Liver (tissue), 9 donors: Measurements from ENCODE around the gene DPM2. TPM values are rescaled to one million over a fixed set of nuclear protein-coding genes. Genes with fewer than 3 reads are reported as not detected.
A peak's percentile ranks its signal among the peaks of the same experiment; 100 is the strongest.

Source experiments
- DNase-seq: peaks from one replicate; pipeline ENCODE4 v3.0.0-alpha.2; 2017; ENCODE audit warnings: low spot score
- H3K27ac ChIP-seq, 2 donors: one replicate each; pipeline ENCODE4 v1.7.0; 2013; ENCODE audit warnings: inconsistent platforms in 2 of 2, low read length in 2 of 2, control low read depth in 1 of 2, low read depth in 1 of 2, mild to moderate bottlenecking in 1 of 2
- H3K27me3 ChIP-seq, 4 donors: one replicate each; pipeline versions ENCODE4 v1.6.1 to v1.7.0; 2013; ENCODE audit warnings: low read length in 3 of 4, inconsistent platforms in 1 of 4, mild to moderate bottlenecking in 1 of 4, moderate library complexity in 1 of 4; ENCODE audit not compliant: control insufficient read depth in 4 of 4, insufficient read depth in 4 of 4
- H3K36me3 ChIP-seq, 4 donors: one replicate each; pipeline versions ENCODE4 v1.6.1 to v1.7.0; 2013; ENCODE audit warnings: low read length in 3 of 4, mild to moderate bottlenecking in 3 of 4, low read depth in 1 of 4, moderate library complexity in 1 of 4; ENCODE audit not compliant: control insufficient read depth in 4 of 4, insufficient read depth in 3 of 4
- H3K4me1 ChIP-seq, 4 donors: one replicate each; pipeline versions ENCODE4 v1.6.1 to v1.7.0; 2013; ENCODE audit warnings: low read length in 3 of 4, mild to moderate bottlenecking in 3 of 4, moderate library complexity in 1 of 4; ENCODE audit not compliant: control insufficient read depth in 4 of 4, insufficient read depth in 4 of 4
- H3K4me3 ChIP-seq, 3 donors: one replicate each; pipeline versions ENCODE4 v1.6.1 to v1.7.0; 2013; ENCODE audit warnings: low read length in 3 of 3, control low read depth in 1 of 3, low read depth in 1 of 3, mild to moderate bottlenecking in 1 of 3
- H3K9ac ChIP-seq, 2 donors: one replicate each; pipeline ENCODE4 v1.7.0; 2013; ENCODE audit warnings: low read length in 2 of 2, mild to moderate bottlenecking in 2 of 2, moderate library complexity in 2 of 2, control low read depth in 1 of 2, low read depth in 1 of 2
- H3K9me3 ChIP-seq, 4 donors: one replicate each; pipeline versions ENCODE4 v1.6.1 to v1.7.0; 2013; ENCODE audit warnings: low read length in 3 of 4; ENCODE audit not compliant: control insufficient read depth in 4 of 4
- EGR1 ChIP-seq, 2 donors: IDR thresholded peaks; 2 replicates each; pipeline ENCODE4 v1.6.1; 2016 to 2018; ENCODE audit warnings: antibody characterized with exemption in 2 of 2, low read depth in 2 of 2
- FOXA1 ChIP-seq: IDR thresholded peaks from 2 replicates; pipeline ENCODE4 v1.6.1; 2016; ENCODE audit warnings: antibody characterized with exemption
- FOXA2 ChIP-seq: IDR thresholded peaks from 2 replicates; pipeline ENCODE4 v1.6.1; 2016; ENCODE audit warnings: antibody characterized with exemption
- GABPA ChIP-seq, 2 donors: IDR thresholded peaks in 1 of 2; conservative IDR thresholded peaks in 1 of 2; 2 replicates each; pipeline ENCODE4 v1.6.1; 2016; ENCODE audit warnings: antibody characterized with exemption in 2 of 2, mild to moderate bottlenecking in 1 of 2, moderate library complexity in 1 of 2
- HNF4A ChIP-seq, 2 donors: conservative IDR thresholded peaks; 2 replicates each; pipeline ENCODE4 v1.6.1; 2016; ENCODE audit warnings: antibody characterized with exemption in 2 of 2, mild to moderate bottlenecking in 2 of 2
- HNF4G ChIP-seq: IDR thresholded peaks from 2 replicates; pipeline ENCODE4 v1.6.1; 2016; ENCODE audit warnings: antibody characterized with exemption
- JUND ChIP-seq, 2 donors: IDR thresholded peaks; 2 replicates each; pipeline ENCODE4 v1.6.1; 2016; ENCODE audit warnings: antibody characterized with exemption in 2 of 2
- NR2F2 ChIP-seq: IDR thresholded peaks from 2 replicates; pipeline ENCODE4 v1.6.1; 2016; ENCODE audit warnings: antibody characterized with exemption
- RAD21 ChIP-seq, 2 donors: IDR thresholded peaks; 2 replicates each; pipeline ENCODE4 v1.6.1; 2016; ENCODE audit warnings: antibody characterized with exemption in 2 of 2, mild to moderate bottlenecking in 2 of 2
- RXRA ChIP-seq, 2 donors: IDR thresholded peaks; 2 replicates each; pipeline ENCODE4 v1.6.1; 2017 to 2018; ENCODE audit warnings: antibody characterized with exemption in 2 of 2, mild to moderate bottlenecking in 1 of 2
- SP1 ChIP-seq: IDR thresholded peaks from 2 replicates; pipeline ENCODE4 v1.6.1; 2018; ENCODE audit warnings: antibody characterized with exemption, mild to moderate bottlenecking
- TAF1 ChIP-seq: conservative IDR thresholded peaks from 2 replicates; pipeline ENCODE4 v1.6.1; 2016; ENCODE audit warnings: antibody characterized with exemption, mild to moderate bottlenecking
- YY1 ChIP-seq: IDR thresholded peaks from 2 replicates; pipeline ENCODE4 v1.6.1; 2016; ENCODE audit warnings: antibody characterized with exemption, mild to moderate bottlenecking
- WGBS: extraction: QIAGEN DNeasy Blood & Tissue Kit; methylation state at CpG from one replicate; pipeline ENCODE4 v1.1.7; 2013; 5-methylcytosine and 5-hydroxymethylcytosine counted together
- polyA plus RNA-seq, 2 donors: library from polyadenylated mRNA; stranded (reverse) in 1 of 2; unstranded in 1 of 2; fragments of 200-250 nt in 1 of 2; fragments of >200 nt in 1 of 2; fragmentation: Nextera tagmentation in 1 of 2; extraction: Ambion mirVana in 1 of 2; gene quantifications; one replicate each; pipeline versions ENCODE4 v1.2.1 to v1.2.3, GENCODE V29; 2013 to 2015
- total RNA-seq, 2 donors: library from RNA; depleted of rRNA; stranded (reverse); fragments of >200 nt; gene quantifications; one replicate each; pipeline ENCODE4 v1.2.3, GENCODE V29; 2014
- TF ChIP-seq, protein P1 (sequence below): IDR thresholded peaks from 2 replicates; pipeline ENCODE4 v1.6.1; 2016; ENCODE audit warnings: antibody characterized with exemption
- TF ChIP-seq, protein P2 (sequence below): IDR thresholded peaks from 2 replicates; pipeline ENCODE4 v1.6.1; 2016; ENCODE audit warnings: antibody characterized with exemption
- TF ChIP-seq, protein P3 (sequence below): fragments of 150-350 bp; IDR thresholded peaks from 2 replicates; pipeline ENCODE4 v1.5.1; 2017; ENCODE audit warnings: improper control_type of control experiment, low read depth, low read length; ENCODE audit not compliant: missing input control
- TF ChIP-seq, protein P4 (sequence below): IDR thresholded peaks from 2 replicates; pipeline ENCODE4 v1.6.1; 2016; ENCODE audit warnings: antibody characterized with exemption, mild to moderate bottlenecking
- TF ChIP-seq, protein P5 (sequence below): IDR thresholded peaks from 2 replicates; pipeline ENCODE4 v1.6.1; 2016; ENCODE audit warnings: antibody characterized with exemption
- donor health status: healthy.
- donor health status: healthy.
- donor health status: healthy.
- donor health status: healthy.
- donor health status: healthy.

DPM2 gene, protein sequence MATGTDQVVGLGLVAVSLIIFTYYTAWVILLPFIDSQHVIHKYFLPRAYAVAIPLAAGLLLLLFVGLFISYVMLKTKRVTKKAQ
- total RNA-seq (10 to 100 TPM in 1 of 2 donors, 1 to 10 TPM in 1; 9.3 to 22.0 TPM), polyA plus RNA-seq (10 to 100 TPM; 22.0 to 25.0 TPM)

DNA sequence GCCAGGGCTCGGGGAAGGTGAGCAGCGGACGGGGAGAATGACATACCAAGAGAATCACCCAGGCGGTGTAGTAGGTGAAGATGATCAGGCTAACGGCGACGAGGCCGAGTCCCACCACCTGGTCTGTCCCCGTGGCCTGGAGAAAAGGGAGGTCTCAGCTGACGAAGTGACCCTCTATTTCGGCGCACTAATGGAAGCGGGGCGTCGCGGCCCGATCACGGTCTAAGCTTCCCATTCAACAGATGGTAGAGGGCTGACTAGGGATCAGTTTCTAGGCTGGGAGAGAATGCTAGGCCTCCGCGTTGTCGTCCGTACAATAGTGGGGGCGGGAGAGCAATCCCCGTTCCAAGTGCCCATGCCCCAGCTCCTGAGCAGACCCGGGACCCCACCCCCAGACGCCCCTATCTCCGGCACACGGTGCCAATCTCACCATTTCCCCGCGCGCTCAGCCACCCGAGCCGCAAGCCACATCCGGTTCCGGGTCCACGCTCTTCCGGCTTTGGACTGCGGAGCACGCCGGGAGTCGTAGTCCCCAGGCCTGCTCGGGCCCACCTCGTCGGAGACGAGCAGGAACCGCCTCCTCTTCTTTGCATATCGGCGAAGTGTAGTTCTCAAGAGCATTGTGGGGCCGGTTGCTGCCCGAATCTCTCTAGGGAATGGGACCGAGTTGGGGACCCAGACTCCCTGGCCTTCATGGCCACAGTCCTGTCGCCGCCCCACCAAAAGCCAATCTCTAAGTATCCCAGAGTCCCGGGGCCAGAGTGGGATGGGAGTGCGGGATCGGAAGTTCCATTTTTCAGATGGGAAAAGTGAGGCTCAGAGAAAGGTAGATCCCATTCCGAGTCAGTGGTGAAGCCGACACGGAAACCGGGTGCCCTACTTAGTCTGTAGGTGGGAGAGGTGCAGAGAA lies at the start of gene DPM2:
TSS of gene DPM2 (minus strand) at position 467 of the 910 bp plus-strand sequence. CDS start at position 433, 34 bp downstream.
- 4% methylated on average over 60 of the region's 60 CpGs for WGBS
- TF ChIP-seq RXRA (IDR thresholded peaks at IDR 0.05) (peak in 1 of 2 donors; percentile 8), GABPA (IDR thresholded peaks at IDR 0.05 in 1 of 2, conservative IDR thresholded peaks at IDR 0.05 in 1 of 2) (peak; percentile 92 to 97), EGR1 (IDR thresholded peaks at IDR 0.05; ENCODE audit: low read depth in 2 of 2) (no peak), YY1 (peak; percentile 29), FOXA1 (no peak)
- peak within 1 kb of the TSS; percentile 33 to 45 for H3K9ac ChIP-seq
- no peaks in the 10 kb centered on the region for H3K9me3 ChIP-seq
- peak within 1 kb of the TSS; percentile 75 to 84 (median 75) for H3K4me3 ChIP-seq
- peak; percentile 87 for DNase-seq
- peaks cover 0 to 8% (median 2%) of the 10 kb centered on the region in 4 donors for H3K36me3 ChIP-seq
- peak within 1 kb of the TSS; percentile 10 to 21 for H3K27ac ChIP-seq
- H3K4me1 ChIP-seq = peaks cover 0 to 22% (median 15%) of the 10 kb centered on the region in 4 donors
- H3K27me3 ChIP-seq = no peaks in the 10 kb centered on the region

DNA sequence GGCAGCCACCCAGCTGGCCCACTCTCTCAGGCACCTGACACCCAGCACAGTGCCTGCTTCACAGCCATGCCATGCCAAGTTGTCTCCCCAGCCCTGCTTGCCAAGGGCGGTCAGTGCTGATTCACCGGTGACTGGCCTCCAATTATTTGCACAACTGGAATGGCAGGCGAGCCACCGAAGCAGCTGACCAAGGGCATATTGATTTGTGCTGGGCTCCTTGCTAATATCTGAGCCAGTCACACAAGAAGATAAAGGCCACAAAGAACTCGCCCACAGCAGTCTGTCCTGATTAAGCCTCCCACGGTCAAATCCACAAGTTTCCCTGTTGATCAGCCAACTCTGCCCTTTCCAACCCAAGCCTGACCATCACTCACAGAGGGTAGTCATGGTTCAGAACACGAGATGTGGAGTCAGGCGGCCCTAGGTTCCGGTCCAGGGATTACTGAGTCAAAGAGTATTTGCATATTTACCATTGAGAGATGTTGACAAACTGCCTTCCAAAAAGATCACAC lies 49.5 kb upstream of the DPM2 start:
- H3K9me3 ChIP-seq = no peaks in the 10 kb centered on the region
- TF ChIP-seq, protein P1, sequence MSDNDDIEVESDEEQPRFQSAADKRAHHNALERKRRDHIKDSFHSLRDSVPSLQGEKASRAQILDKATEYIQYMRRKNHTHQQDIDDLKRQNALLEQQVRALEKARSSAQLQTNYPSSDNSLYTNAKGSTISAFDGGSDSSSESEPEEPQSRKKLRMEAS = peak; percentile 75
- TF ChIP-seq YY1 (peak; percentile 78), RAD21 (IDR thresholded peaks at IDR 0.05) (peak; percentile 35 to 51), RXRA (IDR thresholded peaks at IDR 0.05) (peak; percentile 79 to 98), GABPA (IDR thresholded peaks at IDR 0.05 in 1 of 2, conservative IDR thresholded peaks at IDR 0.05 in 1 of 2) (peak in 1 of 2 donors; percentile 38), TAF1 (no peak), EGR1 (IDR thresholded peaks at IDR 0.05; ENCODE audit: low read depth in 2 of 2) (peak in 1 of 2 donors; percentile 55), FOXA2 (no peak), SP1 (peak; percentile 86), FOXA1 (peak; percentile 61), HNF4A (conservative IDR thresholded peaks at IDR 0.05) (peak; percentile 71 to 87), JUND (IDR thresholded peaks at IDR 0.05) (peak; percentile 87 to 95), NR2F2 (peak; percentile 30), HNF4G (no peak)
- TF ChIP-seq, protein P2, sequence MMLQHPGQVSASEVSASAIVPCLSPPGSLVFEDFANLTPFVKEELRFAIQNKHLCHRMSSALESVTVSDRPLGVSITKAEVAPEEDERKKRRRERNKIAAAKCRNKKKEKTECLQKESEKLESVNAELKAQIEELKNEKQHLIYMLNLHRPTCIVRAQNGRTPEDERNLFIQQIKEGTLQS = peak; percentile 62
- TF ChIP-seq, protein P3, sequence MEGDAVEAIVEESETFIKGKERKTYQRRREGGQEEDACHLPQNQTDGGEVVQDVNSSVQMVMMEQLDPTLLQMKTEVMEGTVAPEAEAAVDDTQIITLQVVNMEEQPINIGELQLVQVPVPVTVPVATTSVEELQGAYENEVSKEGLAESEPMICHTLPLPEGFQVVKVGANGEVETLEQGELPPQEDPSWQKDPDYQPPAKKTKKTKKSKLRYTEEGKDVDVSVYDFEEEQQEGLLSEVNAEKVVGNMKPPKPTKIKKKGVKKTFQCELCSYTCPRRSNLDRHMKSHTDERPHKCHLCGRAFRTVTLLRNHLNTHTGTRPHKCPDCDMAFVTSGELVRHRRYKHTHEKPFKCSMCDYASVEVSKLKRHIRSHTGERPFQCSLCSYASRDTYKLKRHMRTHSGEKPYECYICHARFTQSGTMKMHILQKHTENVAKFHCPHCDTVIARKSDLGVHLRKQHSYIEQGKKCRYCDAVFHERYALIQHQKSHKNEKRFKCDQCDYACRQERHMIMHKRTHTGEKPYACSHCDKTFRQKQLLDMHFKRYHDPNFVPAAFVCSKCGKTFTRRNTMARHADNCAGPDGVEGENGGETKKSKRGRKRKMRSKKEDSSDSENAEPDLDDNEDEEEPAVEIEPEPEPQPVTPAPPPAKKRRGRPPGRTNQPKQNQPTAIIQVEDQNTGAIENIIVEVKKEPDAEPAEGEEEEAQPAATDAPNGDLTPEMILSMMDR = no peak
- TF ChIP-seq, protein P4, sequence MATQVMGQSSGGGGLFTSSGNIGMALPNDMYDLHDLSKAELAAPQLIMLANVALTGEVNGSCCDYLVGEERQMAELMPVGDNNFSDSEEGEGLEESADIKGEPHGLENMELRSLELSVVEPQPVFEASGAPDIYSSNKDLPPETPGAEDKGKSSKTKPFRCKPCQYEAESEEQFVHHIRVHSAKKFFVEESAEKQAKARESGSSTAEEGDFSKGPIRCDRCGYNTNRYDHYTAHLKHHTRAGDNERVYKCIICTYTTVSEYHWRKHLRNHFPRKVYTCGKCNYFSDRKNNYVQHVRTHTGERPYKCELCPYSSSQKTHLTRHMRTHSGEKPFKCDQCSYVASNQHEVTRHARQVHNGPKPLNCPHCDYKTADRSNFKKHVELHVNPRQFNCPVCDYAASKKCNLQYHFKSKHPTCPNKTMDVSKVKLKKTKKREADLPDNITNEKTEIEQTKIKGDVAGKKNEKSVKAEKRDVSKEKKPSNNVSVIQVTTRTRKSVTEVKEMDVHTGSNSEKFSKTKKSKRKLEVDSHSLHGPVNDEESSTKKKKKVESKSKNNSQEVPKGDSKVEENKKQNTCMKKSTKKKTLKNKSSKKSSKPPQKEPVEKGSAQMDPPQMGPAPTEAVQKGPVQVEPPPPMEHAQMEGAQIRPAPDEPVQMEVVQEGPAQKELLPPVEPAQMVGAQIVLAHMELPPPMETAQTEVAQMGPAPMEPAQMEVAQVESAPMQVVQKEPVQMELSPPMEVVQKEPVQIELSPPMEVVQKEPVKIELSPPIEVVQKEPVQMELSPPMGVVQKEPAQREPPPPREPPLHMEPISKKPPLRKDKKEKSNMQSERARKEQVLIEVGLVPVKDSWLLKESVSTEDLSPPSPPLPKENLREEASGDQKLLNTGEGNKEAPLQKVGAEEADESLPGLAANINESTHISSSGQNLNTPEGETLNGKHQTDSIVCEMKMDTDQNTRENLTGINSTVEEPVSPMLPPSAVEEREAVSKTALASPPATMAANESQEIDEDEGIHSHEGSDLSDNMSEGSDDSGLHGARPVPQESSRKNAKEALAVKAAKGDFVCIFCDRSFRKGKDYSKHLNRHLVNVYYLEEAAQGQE = peak; percentile 82
- TF ChIP-seq, protein P5, sequence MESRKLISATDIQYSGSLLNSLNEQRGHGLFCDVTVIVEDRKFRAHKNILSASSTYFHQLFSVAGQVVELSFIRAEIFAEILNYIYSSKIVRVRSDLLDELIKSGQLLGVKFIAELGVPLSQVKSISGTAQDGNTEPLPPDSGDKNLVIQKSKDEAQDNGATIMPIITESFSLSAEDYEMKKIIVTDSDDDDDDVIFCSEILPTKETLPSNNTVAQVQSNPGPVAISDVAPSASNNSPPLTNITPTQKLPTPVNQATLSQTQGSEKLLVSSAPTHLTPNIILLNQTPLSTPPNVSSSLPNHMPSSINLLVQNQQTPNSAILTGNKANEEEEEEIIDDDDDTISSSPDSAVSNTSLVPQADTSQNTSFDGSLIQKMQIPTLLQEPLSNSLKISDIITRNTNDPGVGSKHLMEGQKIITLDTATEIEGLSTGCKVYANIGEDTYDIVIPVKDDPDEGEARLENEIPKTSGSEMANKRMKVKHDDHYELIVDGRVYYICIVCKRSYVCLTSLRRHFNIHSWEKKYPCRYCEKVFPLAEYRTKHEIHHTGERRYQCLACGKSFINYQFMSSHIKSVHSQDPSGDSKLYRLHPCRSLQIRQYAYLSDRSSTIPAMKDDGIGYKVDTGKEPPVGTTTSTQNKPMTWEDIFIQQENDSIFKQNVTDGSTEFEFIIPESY = peak; percentile 84
- peak; percentile 34 for DNase-seq
- H3K4me3 ChIP-seq = no peak overlapping the region
- no peaks in the 10 kb centered on the region for H3K36me3 ChIP-seq
- H3K27ac ChIP-seq = peak overlapping the region; percentile 92 to 96
- WGBS = 30% methylated on average over 9 of the region's 9 CpGs
- H3K27me3 ChIP-seq = no peaks in the 10 kb centered on the region
- H3K9ac ChIP-seq = peak overlapping the region in 1 of 2 donors; percentile 69
- peaks cover 14 to 51% (median 37%) of the 10 kb centered on the region in 4 donors for H3K4me1 ChIP-seq
